SK-N-SH (cell line): ENCODE measurements around the gene FBXO15. TPM values are rescaled to one million over a fixed set of nuclear protein-coding genes. Genes with fewer than 3 reads are reported as not detected.

Source experiments
- CTCF ChIA-PET: fragments of 300-600, 350-600 bp; formaldehyde crosslinking; extraction: SDS; loops from one replicate; lab custom pipeline; 2021; lab: Yijun Ruan, JAX
- POLR2A ChIA-PET: fragments of 350-600 bp; sonication (Branson Sonifier 250); formaldehyde crosslinking; extraction: SDS; loops from one replicate; lab custom pipeline; 2020; ENCODE audit warnings: antibody characterized with exemption, inconsistent platforms; lab: Yijun Ruan, JAX
- DNase-seq: peaks from one replicate; pipeline ENCODE4 v3.0.0; 2012
- H2AFZ ChIP-seq: fragments of 200-600 bp; sonication (generic); 2 replicates; pipeline ENCODE4 v1.8.1; 2016; ENCODE audit warnings: antibody characterized with exemption, mild to moderate bottlenecking, low read depth
- H3F3A ChIP-seq: fragments of 200-600 bp; sonication (generic); replicated peaks from 2 replicates; pipeline ENCODE3; 2016; ENCODE audit warnings: antibody characterized with exemption, mild to moderate bottlenecking; ENCODE audit not compliant: insufficient read depth
- H3K27ac ChIP-seq, 2 experiments: fragments of 200-500 bp in 1 of 2; fragments of 200-600 bp in 1 of 2; sonication (Bioruptor generic) in 1 of 2; sonication (generic), shearing (Covaris generic) in 1 of 2; 2 replicates each; pipeline versions ENCODE4 v1.5.1 to v1.6.1; 2014 to 2016; ENCODE audit warnings: low read depth in 2 of 2, inconsistent platforms in 1 of 2, low read length in 1 of 2, mild to moderate bottlenecking in 1 of 2, mixed read lengths in 1 of 2
- H3K27me3 ChIP-seq: fragments of 200-600 bp; sonication (generic), shearing (Covaris generic); 2 replicates; pipeline ENCODE4 v1.6.1; 2016; ENCODE audit warnings: mixed run types; ENCODE audit not compliant: insufficient read depth
- H3K36me3 ChIP-seq, 2 experiments: fragments of 200-500 bp in 1 of 2; fragments of 200-600 bp in 1 of 2; sonication (Bioruptor generic) in 1 of 2; sonication (generic) in 1 of 2; replicated peaks in 1 of 2; 2 replicates each; pipeline versions ENCODE3 to v1.5.1; 2014 to 2016; ENCODE audit warnings: low read length in 1 of 2, mild to moderate bottlenecking in 1 of 2; ENCODE audit not compliant: insufficient read depth in 2 of 2, control insufficient read depth in 1 of 2
- H3K4me1 ChIP-seq, 2 experiments: fragments of 200-500 bp in 1 of 2; fragments of 200-600 bp in 1 of 2; sonication (Bioruptor generic) in 1 of 2; sonication (generic), shearing (Covaris generic) in 1 of 2; 2 replicates each; pipeline versions ENCODE4 v1.5.1 to v1.6.1; 2014 to 2016; ENCODE audit warnings: low read depth in 1 of 2, low read length in 1 of 2, mixed run types in 1 of 2; ENCODE audit not compliant: insufficient read depth in 2 of 2, control insufficient read depth in 1 of 2
- H3K4me2 ChIP-seq: fragments of 200-600 bp; sonication (generic), shearing (Covaris generic); 2 replicates; pipeline ENCODE4 v1.6.1; 2017; ENCODE audit warnings: mixed run types
- H3K4me3 ChIP-seq, 2 experiments: fragments of 200-500 bp in 1 of 2; fragments of 200-600 bp in 1 of 2; sonication (Bioruptor generic) in 1 of 2; sonication (generic), shearing (Covaris generic) in 1 of 2; 2 replicates each; pipeline versions ENCODE4 v1.5.1 to v1.8.1; 2014 to 2016; ENCODE audit warnings: low read depth in 2 of 2, inconsistent platforms in 1 of 2, low read length in 1 of 2, mild to moderate bottlenecking in 1 of 2, mixed read lengths in 1 of 2, moderate library complexity in 1 of 2
- H3K79me2 ChIP-seq: fragments of 200-600 bp; sonication (generic); 2 replicates; pipeline ENCODE4 v1.8.1; 2017; ENCODE audit warnings: mild to moderate bottlenecking; ENCODE audit not compliant: insufficient read depth
- H3K9ac ChIP-seq: fragments of 200-600 bp; sonication (generic); 2 replicates; pipeline ENCODE4 v1.6.1; 2017; ENCODE audit warnings: mixed run types
- H3K9me2 ChIP-seq: fragments of 200-600 bp; sonication (generic); 2 replicates; pipeline ENCODE4 v1.6.1; 2017; ENCODE audit warnings: mixed run types
- H3K9me3 ChIP-seq: fragments of 200-600 bp; sonication (generic); 2 replicates; pipeline ENCODE4 v1.6.1; 2017; ENCODE audit warnings: mixed run types, mild to moderate bottlenecking, moderate library complexity
- H4K20me1 ChIP-seq: fragments of 200-600 bp; sonication (generic); 2 replicates; pipeline ENCODE4 v1.6.1; 2017; ENCODE audit warnings: mild to moderate bottlenecking, mixed run types; ENCODE audit not compliant: insufficient read depth
- ELF1 ChIP-seq: IDR thresholded peaks from 2 replicates; pipeline ENCODE4 v1.4.0; 2012
- FOSL2 ChIP-seq: IDR thresholded peaks from 2 replicates; pipeline ENCODE4 v1.4.0; 2012; ENCODE audit warnings: low read depth, mild to moderate bottlenecking, moderate library complexity, borderline replicate concordance
- FOXJ3 ChIP-seq: sonication (generic); formaldehyde crosslinking; IDR thresholded peaks from 2 replicates; pipeline ENCODE4 v1.5.1; 2020; ENCODE audit warnings: mild to moderate bottlenecking, missing genetic modification reagents
- MEF2A ChIP-seq: IDR thresholded peaks from 2 replicates; pipeline ENCODE4 v1.4.0; 2012; ENCODE audit warnings: low read depth, borderline replicate concordance
- MXI1 ChIP-seq: IDR thresholded peaks from 2 replicates; pipeline ENCODE4 v1.6.1; 2012; ENCODE audit warnings: mild to moderate bottlenecking, low read depth, low read length, improper control_type of control experiment
- POLR2AphosphoS5 ChIP-seq: IDR thresholded peaks from 2 replicates; pipeline ENCODE4 v1.6.1; 2012; ENCODE audit warnings: low read depth, low read length
- RAD21 ChIP-seq: IDR thresholded peaks from 2 replicates; pipeline ENCODE4 v1.6.1; 2012; ENCODE audit warnings: mild to moderate bottlenecking, low read length
- RCOR1 ChIP-seq: fragments of 150-350 bp; IDR thresholded peaks from 2 replicates; pipeline ENCODE4 v1.6.1; 2017; ENCODE audit warnings: antibody characterized with exemption, low read length
- RXRA ChIP-seq: IDR thresholded peaks from 2 replicates; pipeline ENCODE4 v1.4.0; 2012; ENCODE audit warnings: low read depth, mild to moderate bottlenecking, borderline replicate concordance
- SMC3 ChIP-seq: IDR thresholded peaks from 2 replicates; pipeline ENCODE4 v1.6.1; 2012; ENCODE audit warnings: low read depth, low read length, improper control_type of control experiment
- TAF1 ChIP-seq: IDR thresholded peaks from 2 replicates; pipeline ENCODE4 v1.6.1; 2012; ENCODE audit warnings: low read depth, mild to moderate bottlenecking, low read length, moderate library complexity, borderline replicate concordance
- TEAD4 ChIP-seq: IDR thresholded peaks from 2 replicates; pipeline ENCODE4 v1.4.0; 2012; ENCODE audit warnings: mild to moderate bottlenecking, borderline replicate concordance; ENCODE audit not compliant: insufficient read depth
- YY1 ChIP-seq: IDR thresholded peaks from 2 replicates; pipeline ENCODE4 v1.4.0; 2012; ENCODE audit warnings: low read depth, mild to moderate bottlenecking
- WGBS: methylation state at CpG from one replicate; pipeline ENCODE4 v1.1.6; 2017; ENCODE audit warnings: low lambda C conversion rate; 5-methylcytosine and 5-hydroxymethylcytosine counted together
- polyA plus RNA-seq, 3 experiments: library from polyadenylated mRNA; depleted of rRNA; stranded (reverse); fragments of >200 nt; gene quantifications; 2 replicates each; pipeline ENCODE4 v1.2.3, GENCODE V29; 2012
- TF ChIP-seq, protein P1 (sequence below): IDR thresholded peaks from 2 replicates; pipeline ENCODE4; 2012
- TF ChIP-seq, protein P2 (sequence below): fragments of 200-600 bp; sonication (generic); IDR thresholded peaks from 2 replicates; pipeline ENCODE4 v1.6.1; 2017; ENCODE audit warnings: antibody characterized with exemption, mild to moderate bottlenecking, moderate library complexity
- TF ChIP-seq, protein P3 (sequence below): IDR thresholded peaks from 2 replicates; pipeline ENCODE4 v1.4.0; 2012; ENCODE audit warnings: low read depth, borderline replicate concordance
- TF ChIP-seq, protein P4 (sequence below): fragments of 150-350 bp; IDR thresholded peaks from 2 replicates; pipeline ENCODE4 v1.6.1; 2016; ENCODE audit warnings: mild to moderate bottlenecking, low read depth, low read length
- TF ChIP-seq, protein P5 (sequence below): IDR thresholded peaks from 2 replicates; pipeline ENCODE4 v1.6.1; 2012; ENCODE audit warnings: mild to moderate bottlenecking, low read depth, low read length, moderate library complexity
- TF ChIP-seq, protein P6 (sequence below): IDR thresholded peaks from 2 replicates; pipeline ENCODE4 v1.4.0; 2012; ENCODE audit warnings: low read depth
- TF ChIP-seq, protein P7 (sequence below): fragments of 150-350 bp; IDR thresholded peaks from 2 replicates; pipeline ENCODE4 v1.6.1; 2017; ENCODE audit warnings: antibody characterized with exemption, low read length, low read depth, borderline replicate concordance

The FBXO15 gene
- polyA plus RNA-seq, 1 of the 3 experiments (the other 2 are of a cell fraction) = 0.62 TPM

DNA sequence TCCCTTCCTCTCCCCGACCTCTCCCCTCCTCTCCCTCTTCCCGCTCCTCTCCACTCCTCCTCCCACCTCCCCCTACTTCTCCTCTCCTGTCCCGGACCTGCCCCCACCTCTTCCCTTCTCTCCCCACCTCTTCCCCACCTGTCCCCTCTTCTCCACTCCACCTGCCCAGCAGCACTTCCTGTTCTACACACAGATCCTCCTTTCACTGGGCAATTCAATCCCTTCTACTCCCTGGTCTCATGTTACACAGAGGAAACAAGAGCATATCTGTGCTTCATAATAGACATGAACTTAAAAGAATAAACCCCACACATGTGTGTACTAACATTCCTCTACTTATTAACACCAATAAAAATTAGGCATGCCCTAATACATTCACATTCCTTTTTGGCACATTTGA lies 35.5 kb upstream of the FBXO15 start:
- CTCF ChIA-PET = interaction anchor here (1.0 to 1.1 kb wide), 2 partner anchors 159 to 364 kb away, joined by 4 to 6 read pairs; no protein-coding TSS in a partner anchor
- POLR2A ChIA-PET = no interaction called here

More for the DNA sequence above, 35.5 kb upstream of the FBXO15 start:
- no peak for DNase-seq
- H3K79me2 ChIP-seq = no peaks in the 10 kb centered on the region
- H3K9me2 ChIP-seq = no peaks in the 10 kb centered on the region
- no peaks in the 10 kb centered on the region for H3K9me3 ChIP-seq
- H4K20me1 ChIP-seq = no peaks in the 10 kb centered on the region
- H3K36me3 ChIP-seq = no peaks in the 10 kb centered on the region
- H3F3A ChIP-seq = no peaks in the 10 kb centered on the region
- peaks cover 63% of the 10 kb centered on the region for H3K27me3 ChIP-seq
- H3K9ac ChIP-seq = no peak overlapping the region
- no peak overlapping the region for H3K27ac ChIP-seq
- no peaks in the 10 kb centered on the region for H3K4me1 ChIP-seq
- H3K4me3 ChIP-seq = no peak overlapping the region
- 14% methylated on average over 3 of the region's 3 CpGs for WGBS
- H3K4me2 ChIP-seq = no peak overlapping the region
- no peak overlapping the region for H2AFZ ChIP-seq
- no peak for TF ChIP-seq SMC3
- TF ChIP-seq FOXJ3 (CRISPR knock-in tag) = no peak
- no peak for TF ChIP-seq POLR2AphosphoS5
- TF ChIP-seq, protein P1, sequence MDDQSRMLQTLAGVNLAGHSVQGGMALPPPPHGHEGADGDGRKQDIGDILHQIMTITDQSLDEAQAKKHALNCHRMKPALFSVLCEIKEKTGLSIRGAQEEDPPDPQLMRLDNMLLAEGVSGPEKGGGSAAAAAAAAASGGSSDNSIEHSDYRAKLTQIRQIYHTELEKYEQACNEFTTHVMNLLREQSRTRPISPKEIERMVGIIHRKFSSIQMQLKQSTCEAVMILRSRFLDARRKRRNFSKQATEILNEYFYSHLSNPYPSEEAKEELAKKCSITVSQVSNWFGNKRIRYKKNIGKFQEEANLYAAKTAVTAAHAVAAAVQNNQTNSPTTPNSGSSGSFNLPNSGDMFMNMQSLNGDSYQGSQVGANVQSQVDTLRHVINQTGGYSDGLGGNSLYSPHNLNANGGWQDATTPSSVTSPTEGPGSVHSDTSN = no peak
- TF ChIP-seq ELF1 = no peak
- no peak for TF ChIP-seq YY1
- no peak for TF ChIP-seq MXI1
- TF ChIP-seq TAF1 = no peak
- TF ChIP-seq, protein P2, sequence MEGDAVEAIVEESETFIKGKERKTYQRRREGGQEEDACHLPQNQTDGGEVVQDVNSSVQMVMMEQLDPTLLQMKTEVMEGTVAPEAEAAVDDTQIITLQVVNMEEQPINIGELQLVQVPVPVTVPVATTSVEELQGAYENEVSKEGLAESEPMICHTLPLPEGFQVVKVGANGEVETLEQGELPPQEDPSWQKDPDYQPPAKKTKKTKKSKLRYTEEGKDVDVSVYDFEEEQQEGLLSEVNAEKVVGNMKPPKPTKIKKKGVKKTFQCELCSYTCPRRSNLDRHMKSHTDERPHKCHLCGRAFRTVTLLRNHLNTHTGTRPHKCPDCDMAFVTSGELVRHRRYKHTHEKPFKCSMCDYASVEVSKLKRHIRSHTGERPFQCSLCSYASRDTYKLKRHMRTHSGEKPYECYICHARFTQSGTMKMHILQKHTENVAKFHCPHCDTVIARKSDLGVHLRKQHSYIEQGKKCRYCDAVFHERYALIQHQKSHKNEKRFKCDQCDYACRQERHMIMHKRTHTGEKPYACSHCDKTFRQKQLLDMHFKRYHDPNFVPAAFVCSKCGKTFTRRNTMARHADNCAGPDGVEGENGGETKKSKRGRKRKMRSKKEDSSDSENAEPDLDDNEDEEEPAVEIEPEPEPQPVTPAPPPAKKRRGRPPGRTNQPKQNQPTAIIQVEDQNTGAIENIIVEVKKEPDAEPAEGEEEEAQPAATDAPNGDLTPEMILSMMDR = no peak
- TF ChIP-seq RCOR1 = no peak
- no peak for TF ChIP-seq MEF2A
- no peak for TF ChIP-seq FOSL2
- TF ChIP-seq RXRA = no peak
- no peak for TF ChIP-seq TEAD4
- TF ChIP-seq, protein P3, sequence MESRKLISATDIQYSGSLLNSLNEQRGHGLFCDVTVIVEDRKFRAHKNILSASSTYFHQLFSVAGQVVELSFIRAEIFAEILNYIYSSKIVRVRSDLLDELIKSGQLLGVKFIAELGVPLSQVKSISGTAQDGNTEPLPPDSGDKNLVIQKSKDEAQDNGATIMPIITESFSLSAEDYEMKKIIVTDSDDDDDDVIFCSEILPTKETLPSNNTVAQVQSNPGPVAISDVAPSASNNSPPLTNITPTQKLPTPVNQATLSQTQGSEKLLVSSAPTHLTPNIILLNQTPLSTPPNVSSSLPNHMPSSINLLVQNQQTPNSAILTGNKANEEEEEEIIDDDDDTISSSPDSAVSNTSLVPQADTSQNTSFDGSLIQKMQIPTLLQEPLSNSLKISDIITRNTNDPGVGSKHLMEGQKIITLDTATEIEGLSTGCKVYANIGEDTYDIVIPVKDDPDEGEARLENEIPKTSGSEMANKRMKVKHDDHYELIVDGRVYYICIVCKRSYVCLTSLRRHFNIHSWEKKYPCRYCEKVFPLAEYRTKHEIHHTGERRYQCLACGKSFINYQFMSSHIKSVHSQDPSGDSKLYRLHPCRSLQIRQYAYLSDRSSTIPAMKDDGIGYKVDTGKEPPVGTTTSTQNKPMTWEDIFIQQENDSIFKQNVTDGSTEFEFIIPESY = no peak
- TF ChIP-seq, protein P4, sequence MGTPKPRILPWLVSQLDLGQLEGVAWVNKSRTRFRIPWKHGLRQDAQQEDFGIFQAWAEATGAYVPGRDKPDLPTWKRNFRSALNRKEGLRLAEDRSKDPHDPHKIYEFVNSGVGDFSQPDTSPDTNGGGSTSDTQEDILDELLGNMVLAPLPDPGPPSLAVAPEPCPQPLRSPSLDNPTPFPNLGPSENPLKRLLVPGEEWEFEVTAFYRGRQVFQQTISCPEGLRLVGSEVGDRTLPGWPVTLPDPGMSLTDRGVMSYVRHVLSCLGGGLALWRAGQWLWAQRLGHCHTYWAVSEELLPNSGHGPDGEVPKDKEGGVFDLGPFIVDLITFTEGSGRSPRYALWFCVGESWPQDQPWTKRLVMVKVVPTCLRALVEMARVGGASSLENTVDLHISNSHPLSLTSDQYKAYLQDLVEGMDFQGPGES = no peak
- TF ChIP-seq RAD21 = no peak
- TF ChIP-seq, protein P5, sequence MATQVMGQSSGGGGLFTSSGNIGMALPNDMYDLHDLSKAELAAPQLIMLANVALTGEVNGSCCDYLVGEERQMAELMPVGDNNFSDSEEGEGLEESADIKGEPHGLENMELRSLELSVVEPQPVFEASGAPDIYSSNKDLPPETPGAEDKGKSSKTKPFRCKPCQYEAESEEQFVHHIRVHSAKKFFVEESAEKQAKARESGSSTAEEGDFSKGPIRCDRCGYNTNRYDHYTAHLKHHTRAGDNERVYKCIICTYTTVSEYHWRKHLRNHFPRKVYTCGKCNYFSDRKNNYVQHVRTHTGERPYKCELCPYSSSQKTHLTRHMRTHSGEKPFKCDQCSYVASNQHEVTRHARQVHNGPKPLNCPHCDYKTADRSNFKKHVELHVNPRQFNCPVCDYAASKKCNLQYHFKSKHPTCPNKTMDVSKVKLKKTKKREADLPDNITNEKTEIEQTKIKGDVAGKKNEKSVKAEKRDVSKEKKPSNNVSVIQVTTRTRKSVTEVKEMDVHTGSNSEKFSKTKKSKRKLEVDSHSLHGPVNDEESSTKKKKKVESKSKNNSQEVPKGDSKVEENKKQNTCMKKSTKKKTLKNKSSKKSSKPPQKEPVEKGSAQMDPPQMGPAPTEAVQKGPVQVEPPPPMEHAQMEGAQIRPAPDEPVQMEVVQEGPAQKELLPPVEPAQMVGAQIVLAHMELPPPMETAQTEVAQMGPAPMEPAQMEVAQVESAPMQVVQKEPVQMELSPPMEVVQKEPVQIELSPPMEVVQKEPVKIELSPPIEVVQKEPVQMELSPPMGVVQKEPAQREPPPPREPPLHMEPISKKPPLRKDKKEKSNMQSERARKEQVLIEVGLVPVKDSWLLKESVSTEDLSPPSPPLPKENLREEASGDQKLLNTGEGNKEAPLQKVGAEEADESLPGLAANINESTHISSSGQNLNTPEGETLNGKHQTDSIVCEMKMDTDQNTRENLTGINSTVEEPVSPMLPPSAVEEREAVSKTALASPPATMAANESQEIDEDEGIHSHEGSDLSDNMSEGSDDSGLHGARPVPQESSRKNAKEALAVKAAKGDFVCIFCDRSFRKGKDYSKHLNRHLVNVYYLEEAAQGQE = no peak
- TF ChIP-seq, protein P6, sequence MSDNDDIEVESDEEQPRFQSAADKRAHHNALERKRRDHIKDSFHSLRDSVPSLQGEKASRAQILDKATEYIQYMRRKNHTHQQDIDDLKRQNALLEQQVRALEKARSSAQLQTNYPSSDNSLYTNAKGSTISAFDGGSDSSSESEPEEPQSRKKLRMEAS = no peak
- TF ChIP-seq, protein P7, sequence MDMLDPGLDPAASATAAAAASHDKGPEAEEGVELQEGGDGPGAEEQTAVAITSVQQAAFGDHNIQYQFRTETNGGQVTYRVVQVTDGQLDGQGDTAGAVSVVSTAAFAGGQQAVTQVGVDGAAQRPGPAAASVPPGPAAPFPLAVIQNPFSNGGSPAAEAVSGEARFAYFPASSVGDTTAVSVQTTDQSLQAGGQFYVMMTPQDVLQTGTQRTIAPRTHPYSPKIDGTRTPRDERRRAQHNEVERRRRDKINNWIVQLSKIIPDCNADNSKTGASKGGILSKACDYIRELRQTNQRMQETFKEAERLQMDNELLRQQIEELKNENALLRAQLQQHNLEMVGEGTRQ = no peak
- TF ChIP-seq, all 33 proteins: peak for 0
